ENCODE data around the gene NOS1.
"Not testable (repeated sequence)": the region's sequence is repeated elsewhere in the genome, so short reads cannot be mapped to it uniquely, and the experiment has no call there.

Gene NOS1

GRCh38 chr12:117187421-117187820 is 174.0 kb downstream of the NOS1 start:
- H3K27ac ChIP-seq (ENCODE audit: poor library complexity, severe bottlenecking), result no peak overlapping the region
- DNase-seq (ENCODE audit: low spot score) (no peak), ATAC-seq (ENCODE audit: low read depth) (no peak)
- peaks cover 60% of the 10 kb centered on the region for H3K36me3 ChIP-seq (ENCODE audit: low read depth)
- TF ChIP-seq, protein P1, sequence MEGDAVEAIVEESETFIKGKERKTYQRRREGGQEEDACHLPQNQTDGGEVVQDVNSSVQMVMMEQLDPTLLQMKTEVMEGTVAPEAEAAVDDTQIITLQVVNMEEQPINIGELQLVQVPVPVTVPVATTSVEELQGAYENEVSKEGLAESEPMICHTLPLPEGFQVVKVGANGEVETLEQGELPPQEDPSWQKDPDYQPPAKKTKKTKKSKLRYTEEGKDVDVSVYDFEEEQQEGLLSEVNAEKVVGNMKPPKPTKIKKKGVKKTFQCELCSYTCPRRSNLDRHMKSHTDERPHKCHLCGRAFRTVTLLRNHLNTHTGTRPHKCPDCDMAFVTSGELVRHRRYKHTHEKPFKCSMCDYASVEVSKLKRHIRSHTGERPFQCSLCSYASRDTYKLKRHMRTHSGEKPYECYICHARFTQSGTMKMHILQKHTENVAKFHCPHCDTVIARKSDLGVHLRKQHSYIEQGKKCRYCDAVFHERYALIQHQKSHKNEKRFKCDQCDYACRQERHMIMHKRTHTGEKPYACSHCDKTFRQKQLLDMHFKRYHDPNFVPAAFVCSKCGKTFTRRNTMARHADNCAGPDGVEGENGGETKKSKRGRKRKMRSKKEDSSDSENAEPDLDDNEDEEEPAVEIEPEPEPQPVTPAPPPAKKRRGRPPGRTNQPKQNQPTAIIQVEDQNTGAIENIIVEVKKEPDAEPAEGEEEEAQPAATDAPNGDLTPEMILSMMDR (IDR thresholded peaks at IDR 0.05; ENCODE audit: poor library complexity, severe bottlenecking), result no peak
- H3K9me3 ChIP-seq (ENCODE audit: severe bottlenecking), result no peaks in the 10 kb centered on the region
- peaks cover 4% of the 10 kb centered on the region for H3K4me1 ChIP-seq (ENCODE audit: insufficient read depth, poor library complexity, severe bottlenecking)
- no peak overlapping the region for H3K4me3 ChIP-seq (ENCODE audit: severe bottlenecking)
- H3K27me3 ChIP-seq (ENCODE audit: insufficient read depth, poor library complexity, severe bottlenecking), result no peaks in the 10 kb centered on the region

DNA sequence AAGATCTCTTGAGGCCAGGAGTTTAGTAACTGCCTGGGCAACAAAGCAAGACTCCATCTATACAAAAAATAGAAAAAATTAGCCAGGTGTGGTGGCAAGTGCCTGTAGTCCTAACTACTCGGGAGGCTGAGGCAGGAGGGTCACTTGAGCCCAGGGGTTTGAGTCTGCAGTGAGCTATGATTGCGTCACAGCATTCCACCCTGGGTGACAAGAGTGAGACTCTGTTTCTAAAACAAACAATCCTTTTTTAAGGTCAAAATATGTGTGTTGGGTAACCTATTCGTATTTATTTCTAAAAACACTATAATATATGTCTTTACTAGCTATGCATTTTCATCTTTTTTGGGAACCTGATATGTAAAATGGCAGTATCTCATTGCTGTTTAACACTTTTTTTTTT is 178.6 kb downstream of the NOS1 start:
- ATAC-seq (ENCODE audit: low read depth), result no peak
- Histone ChIP-seq H3K4me1 (ENCODE audit: insufficient read depth, poor library complexity, severe bottlenecking) (no peaks in the 10 kb centered on the region), H3K27ac (ENCODE audit: poor library complexity, severe bottlenecking) (no peak overlapping the region), H3K4me3 (ENCODE audit: severe bottlenecking) (no peak overlapping the region), H3K27me3 (ENCODE audit: insufficient read depth, poor library complexity, severe bottlenecking) (no peaks in the 10 kb centered on the region), H3K9me3 (ENCODE audit: severe bottlenecking) (peaks cover 5% of the 10 kb centered on the region), H3K36me3 (ENCODE audit: low read depth) (peaks cover 81% of the 10 kb centered on the region)
- TF ChIP-seq, protein P1 (IDR thresholded peaks at IDR 0.05; ENCODE audit: poor library complexity, severe bottlenecking), result no peak
- no peak for DNase-seq (ENCODE audit: low spot score)

DNA sequence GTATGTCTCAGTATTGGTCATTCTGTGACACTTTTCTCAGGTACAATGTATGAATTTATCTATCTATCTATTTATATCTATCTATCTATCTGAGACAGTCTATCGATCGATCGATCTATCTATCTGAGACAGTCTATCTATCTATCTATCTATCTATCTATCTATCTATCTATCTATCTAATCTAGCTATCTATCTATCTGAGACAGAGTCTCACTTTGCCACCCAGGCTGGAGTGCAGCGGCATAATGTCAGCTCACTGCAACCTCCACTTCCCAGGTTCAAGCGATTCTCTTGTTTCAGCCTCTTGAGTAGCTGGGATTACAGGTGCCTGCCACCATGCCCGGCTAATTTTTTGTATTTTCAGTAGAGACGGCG is 180.0 kb downstream of the NOS1 start:
- not testable (repeated sequence) for H3K27ac ChIP-seq (ENCODE audit: poor library complexity, severe bottlenecking); H3K4me3 ChIP-seq (ENCODE audit: severe bottlenecking); H3K9me3 ChIP-seq (ENCODE audit: severe bottlenecking); ATAC-seq (ENCODE audit: low read depth); DNase-seq (ENCODE audit: low spot score); H3K4me1 ChIP-seq (ENCODE audit: insufficient read depth, poor library complexity, severe bottlenecking); H3K27me3 ChIP-seq (ENCODE audit: insufficient read depth, poor library complexity, severe bottlenecking)
- peaks cover 81% of the 10 kb centered on the region for H3K36me3 ChIP-seq (ENCODE audit: low read depth)

GRCh38 chr12:117180758-117181467 is 180.5 kb downstream of the NOS1 start:
- peaks cover 5% of the 10 kb centered on the region for H3K9me3 ChIP-seq (ENCODE audit: severe bottlenecking)
- TF ChIP-seq, protein P1 (IDR thresholded peaks at IDR 0.05; ENCODE audit: poor library complexity, severe bottlenecking), result no peak
- DNase-seq (ENCODE audit: low spot score), result no peak
- H3K36me3 ChIP-seq (ENCODE audit: low read depth), result peaks cover 81% of the 10 kb centered on the region
- no peak overlapping the region for H3K4me3 ChIP-seq (ENCODE audit: severe bottlenecking)
- H3K4me1 ChIP-seq (ENCODE audit: insufficient read depth, poor library complexity, severe bottlenecking), result no peaks in the 10 kb centered on the region
- no peaks in the 10 kb centered on the region for H3K27me3 ChIP-seq (ENCODE audit: insufficient read depth, poor library complexity, severe bottlenecking)
- no peak overlapping the region for H3K27ac ChIP-seq (ENCODE audit: poor library complexity, severe bottlenecking)
- no peak for ATAC-seq (ENCODE audit: low read depth)

GRCh38 chr12:117178745-117179144 is 182.7 kb downstream of the NOS1 start:
- H3K4me3 ChIP-seq (ENCODE audit: severe bottlenecking), result no peak overlapping the region
- DNase-seq (ENCODE audit: low spot score) (no peak), ATAC-seq (ENCODE audit: low read depth) (no peak)
- H3K4me1 ChIP-seq (ENCODE audit: insufficient read depth, poor library complexity, severe bottlenecking), result no peaks in the 10 kb centered on the region
- peaks cover 5% of the 10 kb centered on the region for H3K9me3 ChIP-seq (ENCODE audit: severe bottlenecking)
- H3K27me3 ChIP-seq (ENCODE audit: insufficient read depth, poor library complexity, severe bottlenecking), result no peaks in the 10 kb centered on the region
- TF ChIP-seq, protein P1 (IDR thresholded peaks at IDR 0.05; ENCODE audit: poor library complexity, severe bottlenecking), result no peak
- no peak overlapping the region for H3K27ac ChIP-seq (ENCODE audit: poor library complexity, severe bottlenecking)
- peaks cover 81% of the 10 kb centered on the region for H3K36me3 ChIP-seq (ENCODE audit: low read depth)
